ENCODE results near the gene VSX1.

DNA sequence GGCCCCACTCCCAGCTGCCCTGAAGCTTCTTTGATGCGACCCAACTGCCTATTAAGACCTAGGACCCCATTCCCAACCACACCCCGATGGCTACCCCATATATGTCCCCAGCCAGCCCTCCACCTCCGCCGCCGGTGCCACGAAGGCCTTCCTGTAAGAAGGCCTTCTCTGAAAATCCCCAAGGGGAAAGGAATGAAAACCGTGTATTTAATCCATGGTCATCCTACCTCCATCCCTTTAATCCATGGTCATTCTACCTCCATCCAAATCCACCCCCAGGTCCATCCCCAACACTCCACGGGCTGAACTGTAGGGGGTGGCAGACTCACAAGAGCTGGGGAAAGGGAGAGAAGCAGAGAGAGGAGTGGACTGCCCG is 545 bp upstream of the VSX1 start:
- TF ChIP-seq RARB (CRISPR knock-in tag; IDR thresholded peaks at IDR 0.05) (no peak), TOX (CRISPR knock-in tag; IDR thresholded peaks at IDR 0.05; ENCODE audit: borderline replicate concordance) (no peak), CSDC2 (CRISPR knock-in tag; IDR thresholded peaks at IDR 0.05) (no peak), ISL1 (CRISPR knock-in tag; IDR thresholded peaks at IDR 0.05) (no peak), PPARA (CRISPR knock-in tag; IDR thresholded peaks at IDR 0.05; ENCODE audit: borderline replicate concordance) (no peak), ARNTL (CRISPR knock-in tag; IDR thresholded peaks at IDR 0.05; ENCODE audit: borderline replicate concordance, low read depth) (no peak), BACH2 (CRISPR knock-in tag; IDR thresholded peaks at IDR 0.05; ENCODE audit: borderline replicate concordance) (no peak)

Data from SK-N-SH treated with all-trans-retinoic acid at 6 μM for 48 hours (cell line).